Mammary epithelial cell (primary cell): ENCODE measurements around the gene TSEN15.

ENCODE experiments used
- EZH2 ChIP-seq: IDR thresholded peaks from 2 replicates; pipeline ENCODE4 v1.6.1; 2012; ENCODE audit warnings: low read length, inconsistent platforms, borderline replicate concordance
- TF ChIP-seq, protein P1 (sequence below), 2 donors: IDR thresholded peaks in 1 of 2; conservative IDR thresholded peaks in 1 of 2; 2 replicates each; pipeline ENCODE4 v1.5.1; 2011 to 2012; ENCODE audit warnings: inconsistent platforms in 2 of 2, low read length in 2 of 2, mild to moderate bottlenecking in 2 of 2, control low read depth in 1 of 2, low read depth in 1 of 2; ENCODE audit not compliant: insufficient read depth in 1 of 2; ENCODE audit errors: extremely low read depth in 1 of 2

DNA sequence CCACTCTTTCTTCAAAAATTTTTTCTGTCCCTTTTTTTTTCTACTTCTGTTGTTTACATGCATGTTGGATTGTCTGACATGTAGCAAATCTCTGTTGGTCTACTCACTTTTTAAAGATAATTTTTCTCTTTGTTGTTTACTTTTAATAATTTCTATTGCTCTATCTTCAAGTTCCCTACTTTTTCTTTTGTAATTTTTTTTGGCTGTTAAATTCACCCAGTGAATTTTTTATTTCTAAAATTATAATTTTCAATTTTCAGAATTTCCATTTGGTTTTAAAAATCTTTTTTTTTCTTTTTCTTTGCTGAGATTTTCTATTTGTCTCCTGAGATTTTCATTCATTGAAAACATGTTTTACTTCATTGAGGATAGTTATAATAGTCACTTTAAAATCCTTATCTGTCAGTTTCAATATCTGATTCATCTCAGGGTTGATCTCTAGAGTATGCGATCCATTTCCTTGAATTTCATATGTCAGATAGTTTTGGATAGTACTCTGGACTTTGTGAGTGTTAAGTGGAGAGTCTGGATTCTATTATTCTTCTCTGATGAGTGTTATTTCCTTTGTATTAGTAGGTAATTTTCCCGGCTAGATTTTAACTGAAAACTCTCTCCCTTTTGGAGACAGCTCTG is 1.6 kb upstream of the TSEN15 start:
- TF ChIP-seq, protein P1, sequence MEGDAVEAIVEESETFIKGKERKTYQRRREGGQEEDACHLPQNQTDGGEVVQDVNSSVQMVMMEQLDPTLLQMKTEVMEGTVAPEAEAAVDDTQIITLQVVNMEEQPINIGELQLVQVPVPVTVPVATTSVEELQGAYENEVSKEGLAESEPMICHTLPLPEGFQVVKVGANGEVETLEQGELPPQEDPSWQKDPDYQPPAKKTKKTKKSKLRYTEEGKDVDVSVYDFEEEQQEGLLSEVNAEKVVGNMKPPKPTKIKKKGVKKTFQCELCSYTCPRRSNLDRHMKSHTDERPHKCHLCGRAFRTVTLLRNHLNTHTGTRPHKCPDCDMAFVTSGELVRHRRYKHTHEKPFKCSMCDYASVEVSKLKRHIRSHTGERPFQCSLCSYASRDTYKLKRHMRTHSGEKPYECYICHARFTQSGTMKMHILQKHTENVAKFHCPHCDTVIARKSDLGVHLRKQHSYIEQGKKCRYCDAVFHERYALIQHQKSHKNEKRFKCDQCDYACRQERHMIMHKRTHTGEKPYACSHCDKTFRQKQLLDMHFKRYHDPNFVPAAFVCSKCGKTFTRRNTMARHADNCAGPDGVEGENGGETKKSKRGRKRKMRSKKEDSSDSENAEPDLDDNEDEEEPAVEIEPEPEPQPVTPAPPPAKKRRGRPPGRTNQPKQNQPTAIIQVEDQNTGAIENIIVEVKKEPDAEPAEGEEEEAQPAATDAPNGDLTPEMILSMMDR (conservative IDR thresholded peaks at IDR 0.05 in 1 of 2, IDR thresholded peaks at IDR 0.05 in 1 of 2; ENCODE audit: extremely low read depth in 1 of 2, insufficient read depth in 1 of 2, low read depth in 1 of 2, low read length in 2 of 2), result no peak
- TF ChIP-seq EZH2, result no peak
